Mesenchymal stem cell (in vitro differentiated cells and primary cell): ENCODE results near the gene RCAN2.

Experiments used
- DNase-seq: peaks from one replicate; pipeline ENCODE4 v3.0.0-alpha.2; 2013
- H2AFZ ChIP-seq: one replicate; pipeline ENCODE4 v1.6.1; 2013; ENCODE audit warnings: low read depth, mild to moderate bottlenecking, control low read depth, inconsistent platforms, low read length, moderate library complexity
- H2AK5ac ChIP-seq: 2 replicates; pipeline ENCODE4 v1.6.1; 2013; ENCODE audit warnings: low read length, moderate library complexity, mild to moderate bottlenecking, inconsistent platforms; ENCODE audit not compliant: severe bottlenecking
- H2BK120ac ChIP-seq: one replicate; pipeline ENCODE4 v1.6.1; 2013; ENCODE audit warnings: low read depth, mild to moderate bottlenecking, inconsistent platforms, low read length, moderate library complexity
- H2BK12ac ChIP-seq, 2 experiments: one replicate each; pipeline ENCODE4 v1.6.1; 2013; ENCODE audit warnings: inconsistent platforms in 2 of 2, low read length in 2 of 2, mild to moderate bottlenecking in 2 of 2, moderate library complexity in 2 of 2, control low read depth in 1 of 2
- H2BK15ac ChIP-seq: one replicate; pipeline ENCODE4 v1.6.1; 2013; ENCODE audit warnings: mild to moderate bottlenecking, low read depth, inconsistent platforms; ENCODE audit not compliant: poor library complexity, severe bottlenecking
- H2BK5ac ChIP-seq: 2 replicates; pipeline ENCODE4 v1.6.1; 2013; ENCODE audit warnings: low read depth, mild to moderate bottlenecking, low read length, control low read depth, inconsistent platforms; ENCODE audit not compliant: poor library complexity, severe bottlenecking
- H3K14ac ChIP-seq, 2 experiments: one replicate each; pipeline ENCODE4 v1.6.1; 2013; ENCODE audit warnings: inconsistent platforms in 2 of 2, low read length in 2 of 2, control low read depth in 1 of 2, mild to moderate bottlenecking in 1 of 2, moderate library complexity in 1 of 2
- H3K18ac ChIP-seq, 2 experiments: one replicate each; pipeline ENCODE4 v1.6.1; 2013; ENCODE audit warnings: inconsistent platforms in 2 of 2, low read length in 2 of 2, control low read depth in 1 of 2, low read depth in 1 of 2, mild to moderate bottlenecking in 1 of 2
- H3K23ac ChIP-seq, 2 experiments: one replicate each; pipeline ENCODE4 v1.6.1; 2013; ENCODE audit warnings: inconsistent platforms in 2 of 2, low read length in 2 of 2, mild to moderate bottlenecking in 2 of 2, moderate library complexity in 2 of 2, control low read depth in 1 of 2
- H3K27ac ChIP-seq: 2 replicates; pipeline ENCODE4 v1.5.1; 2013; ENCODE audit warnings: mild to moderate bottlenecking, moderate library complexity, low read length, control low read depth, inconsistent platforms; ENCODE audit not compliant: poor library complexity, severe bottlenecking
- H3K27me3 ChIP-seq, 2 experiments: 2 replicates each; pipeline versions ENCODE4 v1.6.1 to v1.7.0; 2013; ENCODE audit warnings: low read length in 2 of 2, mild to moderate bottlenecking in 2 of 2, moderate library complexity in 2 of 2, control low read depth in 1 of 2, inconsistent platforms in 1 of 2; ENCODE audit not compliant: control insufficient read depth in 1 of 2, insufficient read depth in 1 of 2
- H3K36me3 ChIP-seq, 2 experiments: 2 replicates each; pipeline versions ENCODE4 v1.6.1 to v1.7.0; 2013; ENCODE audit warnings: low read length in 2 of 2, control low read depth in 1 of 2, inconsistent platforms in 1 of 2, low read depth in 1 of 2, mild to moderate bottlenecking in 1 of 2; ENCODE audit not compliant: insufficient read depth in 2 of 2, control insufficient read depth in 1 of 2
- H3K4ac ChIP-seq, 2 experiments: one replicate each; pipeline ENCODE4 v1.6.1; 2013; ENCODE audit warnings: inconsistent platforms in 2 of 2, low read length in 2 of 2, mild to moderate bottlenecking in 2 of 2, moderate library complexity in 2 of 2, control low read depth in 1 of 2, low read depth in 1 of 2
- H3K4me1 ChIP-seq: 2 replicates; pipeline ENCODE4 v1.6.1; 2013; ENCODE audit warnings: low read depth, low read length, control low read depth; ENCODE audit not compliant: control insufficient read depth, insufficient read depth
- H3K4me2 ChIP-seq: 2 replicates; pipeline ENCODE4 v1.6.1; 2013; ENCODE audit warnings: low read length, mild to moderate bottlenecking, inconsistent platforms; ENCODE audit not compliant: poor library complexity, severe bottlenecking
- H3K4me3 ChIP-seq, 2 experiments: 2 replicates each; pipeline versions ENCODE4 v1.5.1 to v1.7.0; 2013; ENCODE audit warnings: low read length in 2 of 2, mild to moderate bottlenecking in 2 of 2, control low read depth in 1 of 2, low read depth in 1 of 2; ENCODE audit not compliant: insufficient read depth in 1 of 2
- H3K79me1 ChIP-seq: replicated peaks from 2 replicates; pipeline ENCODE4 v1.6.1; 2013; ENCODE audit warnings: mild to moderate bottlenecking, control low read depth, low read length, inconsistent platforms; ENCODE audit not compliant: poor library complexity, severe bottlenecking
- H3K9ac ChIP-seq: 2 replicates; pipeline ENCODE4 v1.7.0; 2013; ENCODE audit warnings: mild to moderate bottlenecking, low read length, moderate library complexity
- H3K9me3 ChIP-seq: 2 replicates; pipeline ENCODE4 v1.7.0; 2013; ENCODE audit warnings: mild to moderate bottlenecking, low read length; ENCODE audit not compliant: control insufficient read depth
- H4K8ac ChIP-seq: one replicate; pipeline ENCODE4 v1.6.1; 2013; ENCODE audit warnings: inconsistent platforms, mild to moderate bottlenecking, low read length, moderate library complexity
- H4K91ac ChIP-seq: one replicate; pipeline ENCODE4 v1.6.1; 2013; ENCODE audit warnings: mild to moderate bottlenecking, low read length, inconsistent platforms
- WGBS: methylation state at CpG from one replicate; pipeline ENCODE4 v1.1.7; 2013; ENCODE audit warnings: mixed read lengths; 5-methylcytosine and 5-hydroxymethylcytosine counted together

The RCAN2 gene

DNA sequence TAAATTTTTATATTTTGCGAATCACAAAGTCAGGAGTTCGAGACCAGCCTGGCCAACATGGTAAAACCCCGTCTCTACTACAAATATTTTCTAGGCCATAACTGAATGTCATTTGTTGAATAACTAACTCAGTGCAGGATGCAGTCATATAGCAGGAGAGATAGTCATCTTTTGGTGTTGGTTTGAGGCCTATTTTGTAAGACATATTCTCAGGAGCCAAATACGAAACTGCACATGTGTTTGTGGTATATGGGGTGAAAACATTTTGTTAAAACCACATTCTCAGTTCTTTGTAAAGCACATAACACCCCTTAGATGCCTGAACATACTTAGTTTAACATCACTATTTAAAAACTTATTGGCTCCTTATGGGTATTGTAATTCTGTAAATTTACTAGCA lies 315.8 kb downstream of the RCAN2 start:
- Histone ChIP-seq H4K8ac (no peak overlapping the region), H2BK120ac (no peak overlapping the region), H2BK15ac (no peak overlapping the region), H3K4me3 (no peak overlapping the region), H2BK12ac (no peak overlapping the region), H2BK5ac (no peak overlapping the region), H3K14ac (no peak overlapping the region), H3K36me3 (no peaks in the 10 kb centered on the region), H3K79me1 (no peaks in the 10 kb centered on the region), H3K27ac (no peak overlapping the region), H3K18ac (no peak overlapping the region), H2AK5ac (no peak overlapping the region), H3K23ac (no peak overlapping the region), H4K91ac (no peak overlapping the region), H3K4me1 (peaks cover 9% of the 10 kb centered on the region), H2AFZ (no peak overlapping the region), H3K27me3 (peaks cover 5 to 33% of the 10 kb centered on the region in 2 experiments), H3K4ac (no peak overlapping the region), H3K4me2 (no peak overlapping the region), H3K9me3 (no peaks in the 10 kb centered on the region), H3K9ac (no peak overlapping the region)
- no peak for DNase-seq
- WGBS: 100% methylated on average over 2 of the region's 4 CpGs

DNA sequence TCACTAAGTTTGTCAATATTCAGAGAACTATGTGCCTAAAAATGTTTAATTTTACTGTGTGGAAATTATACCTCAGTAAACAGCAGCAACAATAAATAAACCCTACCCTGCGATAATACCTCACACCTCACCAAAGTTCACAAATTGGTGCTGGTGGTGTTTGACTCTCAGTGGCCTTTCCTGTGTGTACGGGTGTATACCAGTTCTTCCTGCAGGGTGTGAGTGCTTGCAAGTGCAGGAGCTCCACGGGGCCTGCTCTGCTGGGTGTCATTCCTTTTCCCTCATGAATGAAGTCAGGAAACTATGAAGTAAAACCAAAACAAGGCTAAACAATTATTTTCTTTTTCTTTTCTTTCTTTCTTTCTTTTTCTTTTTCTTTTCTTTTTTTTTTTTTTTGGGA lies 316.3 kb downstream of the RCAN2 start:
- no peak overlapping the region for H3K4ac ChIP-seq
- H2BK120ac ChIP-seq: no peak overlapping the region
- peaks cover 10% of the 10 kb centered on the region for H3K4me1 ChIP-seq
- peaks cover 5 to 30% of the 10 kb centered on the region in 2 experiments for H3K27me3 ChIP-seq
- H2AFZ ChIP-seq: no peak overlapping the region
- DNase-seq: no peak
- no peak overlapping the region for H3K18ac ChIP-seq
- H3K27ac ChIP-seq: no peak overlapping the region
- H3K4me3 ChIP-seq: no peak overlapping the region
- H3K79me1 ChIP-seq: no peaks in the 10 kb centered on the region
- no peaks in the 10 kb centered on the region for H3K9me3 ChIP-seq
- H2BK15ac ChIP-seq: no peak overlapping the region
- no peak overlapping the region for H2AK5ac ChIP-seq
- H4K91ac ChIP-seq: no peak overlapping the region
- no peak overlapping the region for H2BK12ac ChIP-seq
- WGBS: 75% methylated on average over 3 of the region's 3 CpGs
- H3K14ac ChIP-seq: no peak overlapping the region
- no peaks in the 10 kb centered on the region for H3K36me3 ChIP-seq
- H2BK5ac ChIP-seq: no peak overlapping the region
- H3K9ac ChIP-seq: no peak overlapping the region
- no peak overlapping the region for H4K8ac ChIP-seq
- H3K4me2 ChIP-seq: no peak overlapping the region
- H3K23ac ChIP-seq: no peak overlapping the region

DNA sequence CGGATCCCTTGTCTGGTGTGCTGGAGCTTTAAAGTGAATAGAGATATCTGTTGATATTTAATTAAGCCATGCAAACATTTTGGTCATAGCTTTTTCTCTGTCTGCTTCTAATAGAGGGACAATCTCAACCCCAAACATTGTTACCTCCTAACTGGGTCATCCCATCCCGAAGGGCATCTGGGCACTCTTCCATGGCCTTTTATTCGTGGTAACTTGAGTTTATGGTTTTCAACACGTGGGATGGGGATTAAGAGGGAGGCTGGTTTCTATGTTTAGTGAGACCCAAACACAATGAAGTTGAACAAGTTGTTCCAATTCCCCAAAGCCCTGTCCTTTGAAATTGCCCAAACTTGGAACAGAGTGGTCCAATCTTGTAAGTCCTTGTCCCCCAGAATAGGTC lies 319.1 kb downstream of the RCAN2 start:
- H2AK5ac ChIP-seq: no peak overlapping the region
- no peak overlapping the region for H3K4ac ChIP-seq
- no peak overlapping the region for H3K14ac ChIP-seq
- H3K79me1 ChIP-seq: no peaks in the 10 kb centered on the region
- H2BK5ac ChIP-seq: no peak overlapping the region
- peaks cover 10% of the 10 kb centered on the region for H3K4me1 ChIP-seq
- H2BK120ac ChIP-seq: no peak overlapping the region
- H2BK15ac ChIP-seq: no peak overlapping the region
- H4K8ac ChIP-seq: no peak overlapping the region
- no peak overlapping the region for H3K18ac ChIP-seq
- no peak overlapping the region for H4K91ac ChIP-seq
- H3K36me3 ChIP-seq: no peaks in the 10 kb centered on the region
- no peak overlapping the region for H3K4me2 ChIP-seq
- H3K23ac ChIP-seq: no peak overlapping the region
- no peak overlapping the region for H3K9ac ChIP-seq
- H3K27ac ChIP-seq: no peak overlapping the region
- no peak for DNase-seq
- H3K9me3 ChIP-seq: no peaks in the 10 kb centered on the region
- H3K27me3 ChIP-seq: peaks cover 5 to 14% of the 10 kb centered on the region in 2 experiments
- H2BK12ac ChIP-seq: no peak overlapping the region
- H2AFZ ChIP-seq: no peak overlapping the region
- WGBS: 59% methylated on average over 3 of the region's 4 CpGs
- H3K4me3 ChIP-seq: no peak overlapping the region
